Prostate gland (tissue), 2 donors: ENCODE data around the gene SPATA31E1.

Experiments used
- POLR2AphosphoS5 ChIP-seq: sonication (generic); formaldehyde crosslinking; IDR thresholded peaks from one replicate; pipeline ENCODE4 v1.6.1; 2017; ENCODE audit warnings: antibody characterized with exemption
- TF ChIP-seq, protein P1 (sequence below), 4 experiments: fragments of 200-600 bp in 2 of 4; fragments of 450-650 bp in 2 of 4; sonication (generic) in 2 of 4; IDR thresholded peaks; 1 replicate in 3 of 4; 2 replicates in 1 of 4; pipeline ENCODE4 v1.5.1; 2016 to 2019; ENCODE audit warnings: antibody characterized with exemption in 4 of 4, mild to moderate bottlenecking in 2 of 4, moderate library complexity in 2 of 4

DNA sequence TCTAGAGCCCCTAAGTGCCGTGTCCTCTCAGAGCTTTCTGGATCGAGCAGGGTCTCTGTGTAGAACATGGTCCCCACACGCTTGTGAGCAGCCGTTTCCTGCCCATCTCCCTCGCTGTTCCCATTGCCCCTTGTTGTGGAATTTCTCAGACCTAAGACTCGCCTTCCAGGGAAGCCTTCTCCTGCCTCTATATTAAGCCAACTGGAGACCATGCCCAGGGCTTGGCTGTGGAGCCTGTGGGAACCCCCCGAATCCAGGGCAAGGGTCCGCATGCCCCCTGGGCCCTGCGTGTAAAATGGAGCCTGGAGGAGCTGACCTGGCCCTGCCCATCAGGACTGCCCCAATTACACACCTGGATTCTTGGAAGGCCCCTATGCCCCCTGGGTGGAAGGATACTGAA is 14.5 kb upstream of the SPATA31E1 start:
- TF ChIP-seq POLR2AphosphoS5, result no peak
- TF ChIP-seq, protein P1, sequence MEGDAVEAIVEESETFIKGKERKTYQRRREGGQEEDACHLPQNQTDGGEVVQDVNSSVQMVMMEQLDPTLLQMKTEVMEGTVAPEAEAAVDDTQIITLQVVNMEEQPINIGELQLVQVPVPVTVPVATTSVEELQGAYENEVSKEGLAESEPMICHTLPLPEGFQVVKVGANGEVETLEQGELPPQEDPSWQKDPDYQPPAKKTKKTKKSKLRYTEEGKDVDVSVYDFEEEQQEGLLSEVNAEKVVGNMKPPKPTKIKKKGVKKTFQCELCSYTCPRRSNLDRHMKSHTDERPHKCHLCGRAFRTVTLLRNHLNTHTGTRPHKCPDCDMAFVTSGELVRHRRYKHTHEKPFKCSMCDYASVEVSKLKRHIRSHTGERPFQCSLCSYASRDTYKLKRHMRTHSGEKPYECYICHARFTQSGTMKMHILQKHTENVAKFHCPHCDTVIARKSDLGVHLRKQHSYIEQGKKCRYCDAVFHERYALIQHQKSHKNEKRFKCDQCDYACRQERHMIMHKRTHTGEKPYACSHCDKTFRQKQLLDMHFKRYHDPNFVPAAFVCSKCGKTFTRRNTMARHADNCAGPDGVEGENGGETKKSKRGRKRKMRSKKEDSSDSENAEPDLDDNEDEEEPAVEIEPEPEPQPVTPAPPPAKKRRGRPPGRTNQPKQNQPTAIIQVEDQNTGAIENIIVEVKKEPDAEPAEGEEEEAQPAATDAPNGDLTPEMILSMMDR (IDR thresholded peaks at IDR 0.05), result no peak
